HG03103 (cell line): ENCODE measurements around the gene TXNRD2.

Experiments used
- ATAC-seq: cut with Tn5 transposase; IDR thresholded peaks from one replicate; pipeline ENCODE4 v1.9.1; 2021; ENCODE audit warnings: low read depth; ENCODE audit not compliant: unreplicated experiment

The TXNRD2 gene

DNA sequence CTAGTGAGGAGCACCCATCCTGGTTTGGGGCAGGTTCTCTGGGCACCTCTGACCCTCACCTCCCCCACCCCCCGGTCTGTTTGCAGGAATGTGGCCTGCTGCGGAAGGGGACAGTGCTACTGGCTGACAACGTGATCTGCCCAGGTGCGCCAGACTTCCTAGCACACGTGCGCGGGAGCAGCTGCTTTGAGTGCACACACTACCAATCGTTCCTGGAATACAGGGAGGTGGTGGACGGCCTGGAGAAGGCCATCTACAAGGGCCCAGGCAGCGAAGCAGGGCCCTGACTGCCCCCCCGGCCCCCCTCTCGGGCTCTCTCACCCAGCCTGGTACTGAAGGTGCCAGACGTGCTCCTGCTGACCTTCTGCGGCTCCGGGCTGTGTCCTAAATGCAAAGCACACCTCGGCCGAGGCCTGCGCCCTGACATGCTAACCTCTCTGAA lies 26.9 kb upstream of the TXNRD2 start:
- no peak for ATAC-seq

DNA sequence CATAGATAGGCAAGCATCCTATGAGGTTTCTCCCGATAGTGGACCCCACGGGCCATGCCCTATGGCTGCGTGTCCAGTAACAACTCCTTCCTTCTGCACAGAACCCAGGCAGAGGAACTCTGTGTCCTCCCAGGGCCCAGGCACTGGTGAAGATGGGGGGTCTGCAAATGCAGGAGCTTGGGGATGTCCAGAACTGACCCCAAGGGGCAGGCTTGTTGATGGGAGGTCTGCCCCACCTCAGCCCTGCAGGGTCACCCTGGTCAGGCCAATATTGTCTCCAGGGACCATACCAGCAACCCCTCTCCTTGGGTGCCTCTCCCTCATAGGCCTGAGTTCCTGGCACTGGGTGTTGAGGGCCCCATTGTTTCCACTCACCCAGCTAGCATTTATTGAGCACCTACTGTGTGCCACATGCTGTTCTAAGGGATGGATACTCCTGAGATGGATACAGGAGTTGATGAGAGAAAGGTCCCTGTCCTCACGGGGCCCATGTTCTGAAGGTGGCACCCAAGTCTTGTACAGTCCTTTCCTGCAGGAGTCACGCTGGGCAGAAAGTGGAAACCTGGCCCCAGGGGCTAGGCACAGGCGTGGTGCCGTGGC lies 26.3 kb upstream of the TXNRD2 start:
- no peak for ATAC-seq

DNA sequence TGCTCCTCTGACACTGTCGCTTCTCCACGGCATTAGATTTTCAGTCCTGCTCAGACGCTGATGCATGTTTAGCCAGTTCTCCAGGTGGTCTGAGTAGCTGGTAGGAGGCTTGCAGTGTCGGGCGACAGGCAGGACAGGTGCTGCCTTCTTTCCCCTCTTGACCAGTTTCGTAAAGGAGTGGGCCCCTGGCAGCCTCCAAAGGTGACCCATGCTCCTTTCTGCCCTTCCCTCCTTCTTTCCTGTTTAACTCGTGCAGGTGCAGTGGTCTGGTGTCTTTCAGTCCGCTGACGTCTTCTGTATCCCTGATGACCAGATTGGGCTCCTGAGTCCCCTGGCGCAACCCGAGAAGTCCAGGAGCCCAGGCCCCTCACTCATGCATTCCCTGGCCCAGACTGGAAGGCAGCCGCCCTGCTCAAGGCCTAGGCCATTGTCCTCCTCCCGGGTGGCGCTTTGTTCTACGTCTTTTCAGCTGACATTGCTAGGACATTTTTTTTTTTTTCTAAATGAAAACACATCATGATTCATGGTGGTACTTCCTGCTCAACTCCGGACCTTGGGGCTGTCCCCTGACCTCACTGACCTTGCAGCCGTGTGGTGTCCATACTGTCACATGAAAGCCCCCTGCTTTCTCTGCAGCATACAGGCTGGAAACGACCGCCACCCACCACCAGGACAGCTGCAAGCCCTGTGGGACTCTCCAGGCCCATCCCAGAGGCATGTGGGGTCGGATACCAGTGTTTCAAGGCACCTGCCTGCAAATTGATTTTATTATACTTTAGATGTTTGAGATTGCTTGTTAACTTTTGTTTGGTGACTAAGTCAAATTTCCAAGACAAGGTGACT lies 25.5 kb upstream of the TXNRD2 start:
- ATAC-seq, result no peak

DNA sequence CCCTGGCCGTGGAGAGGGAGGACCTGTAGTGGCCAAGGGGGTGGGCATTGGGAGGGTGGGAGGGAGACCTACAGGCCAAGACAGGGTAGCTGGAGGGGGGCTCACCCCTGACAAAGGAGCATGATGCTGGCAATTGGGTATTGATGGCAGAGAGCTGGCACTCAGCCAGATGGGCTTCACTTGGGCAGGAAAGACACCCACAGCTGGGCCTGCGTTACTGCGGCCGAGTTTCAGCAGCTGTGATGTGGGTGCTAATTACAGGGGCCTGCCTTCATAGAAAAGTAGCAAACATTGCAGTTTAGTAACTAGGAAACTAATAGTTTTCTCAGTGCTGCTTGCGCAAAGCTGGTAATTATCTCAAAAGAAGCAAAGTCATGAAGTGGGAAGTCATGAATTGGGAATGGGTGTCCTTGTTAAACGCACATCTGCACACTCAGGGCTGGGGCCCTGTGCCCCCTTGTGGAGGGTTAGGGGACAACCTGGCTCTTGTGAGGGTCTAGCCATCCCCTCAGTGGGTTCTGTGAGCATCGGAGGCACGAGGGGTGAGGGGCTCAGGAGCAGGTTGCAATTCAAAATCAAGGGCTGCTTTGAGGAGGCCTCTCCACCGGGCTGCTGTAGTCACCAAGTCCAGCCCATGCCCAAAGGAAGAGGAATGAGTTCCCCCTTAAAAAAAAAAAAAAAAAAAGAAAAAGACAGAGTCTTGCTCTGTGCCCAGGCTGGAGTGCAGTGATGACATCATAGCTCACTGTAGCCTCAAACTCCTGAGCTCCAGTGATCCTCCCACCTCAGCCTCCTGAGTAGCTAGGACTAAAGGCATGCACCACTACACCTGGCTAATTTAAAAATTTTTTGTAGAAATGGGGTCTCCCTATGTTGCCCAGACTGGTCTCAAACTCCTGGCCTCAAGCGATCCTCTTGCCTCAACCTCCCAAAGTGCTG lies 24.4 kb upstream of the TXNRD2 start:
- ATAC-seq, result no peak

DNA sequence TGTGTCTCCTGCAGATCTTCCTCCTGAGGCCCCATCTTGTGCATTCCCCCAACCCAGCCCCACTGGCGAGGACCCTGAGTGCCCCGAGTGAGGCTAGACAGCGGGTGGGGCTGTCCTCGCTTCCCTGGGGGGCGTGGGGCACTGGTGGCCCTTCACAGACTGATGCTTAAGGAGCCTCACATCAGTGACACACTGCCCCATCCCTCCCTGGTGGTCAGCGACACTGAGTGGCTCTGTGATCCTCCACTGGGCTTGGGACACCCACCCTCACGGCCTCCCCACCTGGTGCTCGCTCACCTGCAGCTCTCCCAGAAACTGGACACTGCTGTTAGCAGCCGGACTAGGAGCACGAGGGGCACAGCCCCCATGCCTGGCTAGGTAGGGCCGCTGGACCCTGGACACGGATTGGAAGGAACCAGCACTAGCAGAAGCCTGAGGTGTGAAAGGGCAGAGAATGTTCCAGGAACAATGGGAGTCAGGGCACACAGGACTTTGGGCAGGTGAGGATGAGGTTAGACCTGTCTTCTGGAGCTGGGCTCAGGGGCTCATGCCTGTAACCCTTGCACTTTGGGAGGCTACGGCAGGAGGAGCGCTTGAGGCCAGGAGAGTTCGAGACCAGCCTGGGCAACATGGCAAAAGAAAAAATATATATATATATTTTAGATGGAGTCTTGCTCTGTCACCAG lies 23.2 kb upstream of the TXNRD2 start:
- no peak for ATAC-seq

DNA sequence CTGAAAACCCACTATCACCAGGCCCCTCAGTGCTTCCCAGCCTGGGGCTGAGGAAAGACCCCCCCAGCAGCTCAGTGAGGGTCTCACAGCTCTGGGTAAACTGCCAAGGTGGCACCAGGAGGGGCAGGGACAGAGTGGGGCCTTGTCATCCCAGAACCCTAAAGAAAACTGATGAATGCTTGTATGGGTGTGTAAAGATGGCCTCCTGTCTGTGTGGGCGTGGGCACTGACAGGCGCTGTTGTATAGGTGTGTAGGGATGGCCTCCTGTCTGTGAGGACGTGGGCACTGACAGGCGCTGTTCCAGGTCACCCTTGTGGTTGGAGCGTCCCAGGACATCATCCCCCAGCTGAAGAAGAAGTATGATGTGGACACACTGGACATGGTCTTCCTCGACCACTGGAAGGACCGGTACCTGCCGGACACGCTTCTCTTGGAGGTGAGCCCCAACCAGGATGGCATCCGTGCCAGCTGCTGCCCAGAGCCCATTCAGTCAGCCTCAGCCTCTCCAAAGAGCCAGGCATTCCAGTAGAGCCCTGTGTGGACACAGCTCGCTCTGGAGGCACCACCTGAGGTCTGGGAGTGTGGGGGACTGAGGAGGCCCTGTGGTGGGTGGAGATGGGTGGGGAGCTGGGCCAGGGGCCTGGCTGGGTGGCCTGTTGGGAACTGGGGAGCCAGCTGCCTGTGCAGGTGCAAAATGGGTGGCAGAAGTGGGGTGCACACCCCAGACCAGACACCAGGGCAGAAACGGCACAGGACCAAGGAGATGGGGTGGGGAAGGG lies 22.4 kb upstream of the TXNRD2 start:
- no peak for ATAC-seq

DNA sequence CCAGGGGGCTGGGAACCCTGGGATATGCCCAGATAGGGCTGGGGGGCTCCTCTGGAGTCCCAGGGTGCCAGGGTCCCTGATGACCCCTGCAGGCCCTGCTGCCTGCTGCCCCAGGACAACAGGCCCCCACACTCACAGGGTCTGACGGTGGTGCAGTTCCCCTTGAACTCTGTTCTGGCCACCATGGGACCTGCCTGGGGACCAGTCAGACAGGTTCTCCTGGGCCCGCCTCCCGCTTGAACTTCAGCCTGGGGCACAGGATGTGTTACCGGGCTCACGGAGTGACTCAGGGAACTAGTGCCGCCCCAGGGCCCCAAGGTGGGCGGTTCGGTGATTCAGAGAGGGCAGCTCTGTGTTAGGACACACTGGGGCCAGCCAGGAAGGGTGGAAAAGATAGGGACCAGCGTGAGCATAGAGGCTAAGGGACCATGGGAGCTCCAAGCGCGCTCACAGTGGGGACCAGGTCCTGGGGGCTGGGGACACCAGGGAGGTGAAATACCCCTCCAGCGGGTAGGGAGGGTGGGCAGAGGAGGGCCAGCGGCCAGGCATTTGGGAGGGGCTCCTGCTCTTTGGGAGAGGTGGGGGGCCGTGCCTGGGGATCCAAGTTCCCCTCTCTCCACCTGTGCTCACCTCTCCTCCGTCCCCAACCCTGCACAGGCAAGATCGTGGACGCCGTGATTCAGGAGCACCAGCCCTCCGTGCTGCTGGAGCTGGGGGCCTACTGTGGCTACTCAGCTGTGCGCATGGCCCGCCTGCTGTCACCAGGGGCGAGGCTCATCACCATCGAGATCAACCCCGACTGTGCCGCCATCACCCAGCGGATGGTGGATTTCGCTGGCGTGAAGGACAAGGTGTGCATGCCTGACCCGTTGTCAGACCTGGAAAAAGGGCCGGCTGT lies 21.5 kb upstream of the TXNRD2 start:
- no peak for ATAC-seq

DNA sequence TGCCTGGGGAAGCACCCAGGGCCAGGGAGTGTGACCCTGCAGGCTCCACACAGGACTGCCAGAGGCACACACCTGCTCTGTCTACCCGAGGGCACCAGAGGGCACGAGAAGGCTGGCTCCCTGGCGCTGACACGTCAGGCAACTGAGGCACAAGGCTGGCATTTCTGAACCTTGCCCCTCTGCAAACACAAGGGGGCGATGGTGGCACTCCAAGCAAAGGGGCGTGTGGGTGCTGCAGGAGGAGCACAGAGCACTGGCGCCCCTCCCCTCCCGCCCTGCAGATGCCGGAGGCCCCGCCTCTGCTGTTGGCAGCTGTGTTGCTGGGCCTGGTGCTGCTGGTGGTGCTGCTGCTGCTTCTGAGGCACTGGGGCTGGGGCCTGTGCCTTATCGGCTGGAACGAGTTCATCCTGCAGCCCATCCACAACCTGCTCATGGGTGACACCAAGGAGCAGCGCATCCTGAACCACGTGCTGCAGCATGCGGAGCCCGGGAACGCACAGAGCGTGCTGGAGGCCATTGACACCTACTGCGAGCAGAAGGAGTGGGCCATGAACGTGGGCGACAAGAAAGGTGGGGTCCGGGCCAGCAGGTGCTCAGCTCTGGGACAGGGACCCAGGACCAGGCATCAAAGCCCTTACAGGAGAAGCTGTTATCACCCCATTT lies 20.8 kb upstream of the TXNRD2 start:
- no peak for ATAC-seq

DNA sequence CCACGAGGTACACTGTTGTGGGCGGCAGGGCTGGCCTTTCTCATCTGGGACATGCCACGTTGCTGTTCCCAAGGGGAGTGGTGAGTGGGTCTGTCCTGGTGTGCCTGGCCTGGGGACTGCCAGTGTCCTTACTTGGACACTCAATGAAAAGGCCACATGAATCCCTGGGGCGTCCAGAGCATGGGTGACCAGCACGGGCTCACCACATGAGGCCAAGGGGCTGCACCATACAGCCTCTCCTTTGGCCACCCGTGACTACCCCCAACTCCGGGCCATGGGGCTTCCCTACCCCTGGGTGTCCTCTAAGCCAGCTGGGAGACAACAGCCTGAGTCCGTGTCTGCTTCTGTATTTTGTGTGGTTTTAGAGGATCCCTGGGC lies 20.2 kb upstream of the TXNRD2 start:
- ATAC-seq, result no peak

DNA sequence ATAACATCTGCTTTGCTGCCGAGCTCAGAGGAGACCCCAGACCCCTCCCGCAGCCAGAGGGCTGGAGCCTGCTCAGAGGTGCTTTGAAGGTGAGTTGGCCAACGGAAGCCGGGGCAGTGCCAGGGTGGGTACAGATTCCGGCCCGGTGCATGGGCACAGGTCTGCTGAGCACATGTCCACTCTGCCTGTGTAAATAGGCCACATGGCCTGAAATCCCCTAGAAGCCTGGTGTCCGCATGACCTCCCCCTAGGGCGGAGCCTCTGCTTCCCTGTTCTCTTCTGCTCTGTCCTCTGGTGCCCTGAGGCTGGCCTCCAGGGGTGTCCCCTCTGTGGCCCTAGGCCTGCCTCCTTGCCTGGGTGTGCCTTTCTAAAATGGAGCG lies 19.6 kb upstream of the TXNRD2 start:
- no peak for ATAC-seq

DNA sequence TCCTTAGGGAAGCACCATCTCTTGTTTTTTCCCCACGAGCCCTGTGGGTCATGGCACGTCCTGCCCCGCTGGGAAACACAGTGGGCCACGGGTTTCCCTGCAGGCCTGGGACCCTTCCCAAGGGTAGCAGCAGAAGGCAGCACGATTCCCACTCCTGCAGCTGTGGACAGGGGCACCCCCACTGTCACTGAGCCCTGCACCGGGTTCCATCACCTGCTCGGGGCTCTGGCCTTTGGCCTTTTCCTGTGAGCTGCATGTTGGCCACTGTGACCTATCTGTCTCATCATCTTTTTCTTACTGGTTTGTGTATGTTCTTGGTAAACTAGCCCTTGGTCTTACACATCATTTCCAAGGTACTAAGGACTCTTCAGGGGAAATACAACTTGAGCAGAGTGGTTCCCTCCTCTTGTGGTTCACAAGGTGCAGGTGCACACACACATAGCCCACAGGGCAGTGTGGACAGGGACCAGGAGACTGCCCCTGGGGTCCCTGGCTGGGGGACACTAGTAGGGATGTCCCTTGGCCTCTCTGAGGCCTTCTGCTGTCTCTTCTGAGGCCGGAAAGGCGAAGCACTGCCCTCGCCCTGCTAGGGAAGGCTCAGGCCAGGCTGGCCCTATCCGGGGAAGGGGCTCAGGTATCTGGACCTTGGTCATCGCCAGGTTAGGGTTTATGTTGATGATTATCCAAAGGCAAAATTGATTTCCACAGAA lies 19.0 kb upstream of the TXNRD2 start:
- no peak for ATAC-seq

DNA sequence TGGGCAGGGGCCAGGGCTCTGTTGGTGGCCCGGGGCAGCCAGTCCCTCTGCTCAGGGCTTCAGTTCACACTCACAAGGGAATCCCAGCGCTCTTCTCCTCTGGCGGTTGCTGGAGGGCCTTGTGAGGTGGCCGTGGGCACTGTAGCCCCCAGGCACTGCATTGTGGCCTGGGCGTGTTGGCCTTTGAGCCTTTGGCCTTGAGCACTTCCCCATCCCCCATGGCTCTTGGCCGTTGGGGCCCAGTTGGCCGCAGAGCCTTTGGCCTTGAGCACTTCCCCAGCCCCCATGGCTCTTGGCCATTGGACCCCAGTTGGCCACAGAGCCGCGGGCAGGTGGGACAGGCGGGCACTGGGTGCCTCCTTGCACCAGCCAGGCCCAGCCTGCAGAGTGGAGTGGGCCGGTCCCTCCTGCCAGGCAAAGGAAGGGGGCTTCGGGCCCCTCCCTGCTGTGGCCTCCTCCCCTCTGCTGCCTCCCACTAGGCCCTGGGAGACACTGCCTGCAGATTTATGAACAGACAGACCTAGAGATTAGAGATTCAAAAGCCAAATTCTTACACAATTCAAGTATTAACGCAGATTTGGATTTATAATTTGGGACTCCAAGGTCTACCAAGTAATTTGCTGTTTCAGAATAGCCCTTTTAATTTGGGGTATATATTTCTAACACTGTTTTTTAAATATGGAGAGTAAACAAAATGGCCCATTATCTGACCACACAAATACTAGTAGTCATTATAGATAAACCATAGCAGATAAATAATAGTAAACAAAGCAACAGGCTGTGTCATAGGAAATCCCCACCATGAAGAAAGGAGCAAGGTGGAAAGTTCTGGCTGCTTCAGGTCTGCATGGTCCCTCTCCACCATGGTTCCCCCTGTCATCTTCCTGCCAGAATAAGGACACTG lies 18.2 kb upstream of the TXNRD2 start:
- no peak for ATAC-seq

DNA sequence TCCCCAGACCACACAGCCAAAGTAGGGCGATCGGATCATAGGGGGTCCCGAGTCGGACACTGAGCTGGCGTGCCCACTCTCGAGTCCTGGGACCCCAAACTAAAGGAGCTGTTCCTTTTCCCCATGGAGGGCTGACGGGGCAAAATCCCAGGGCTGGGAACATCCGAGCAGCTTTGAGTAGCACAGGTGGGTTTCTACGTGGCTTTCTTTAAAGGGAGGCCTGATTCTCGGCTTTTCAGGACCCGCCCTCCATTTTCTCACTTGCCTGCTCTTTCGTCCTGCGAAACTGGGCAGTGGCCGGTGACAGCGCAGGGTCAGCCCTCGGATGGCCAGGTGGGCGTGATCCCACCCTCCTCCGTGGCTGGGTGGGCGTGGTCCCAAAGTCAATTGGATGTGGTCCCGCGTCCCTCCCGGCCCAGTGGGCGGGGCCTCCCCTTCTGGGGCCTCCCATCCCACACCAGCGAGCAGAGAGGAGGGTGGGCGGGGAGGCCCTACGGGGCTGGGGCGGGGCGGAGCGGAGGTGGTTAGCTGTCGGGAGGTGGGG lies 17.5 kb upstream of the TXNRD2 start:
- no peak for ATAC-seq

DNA sequence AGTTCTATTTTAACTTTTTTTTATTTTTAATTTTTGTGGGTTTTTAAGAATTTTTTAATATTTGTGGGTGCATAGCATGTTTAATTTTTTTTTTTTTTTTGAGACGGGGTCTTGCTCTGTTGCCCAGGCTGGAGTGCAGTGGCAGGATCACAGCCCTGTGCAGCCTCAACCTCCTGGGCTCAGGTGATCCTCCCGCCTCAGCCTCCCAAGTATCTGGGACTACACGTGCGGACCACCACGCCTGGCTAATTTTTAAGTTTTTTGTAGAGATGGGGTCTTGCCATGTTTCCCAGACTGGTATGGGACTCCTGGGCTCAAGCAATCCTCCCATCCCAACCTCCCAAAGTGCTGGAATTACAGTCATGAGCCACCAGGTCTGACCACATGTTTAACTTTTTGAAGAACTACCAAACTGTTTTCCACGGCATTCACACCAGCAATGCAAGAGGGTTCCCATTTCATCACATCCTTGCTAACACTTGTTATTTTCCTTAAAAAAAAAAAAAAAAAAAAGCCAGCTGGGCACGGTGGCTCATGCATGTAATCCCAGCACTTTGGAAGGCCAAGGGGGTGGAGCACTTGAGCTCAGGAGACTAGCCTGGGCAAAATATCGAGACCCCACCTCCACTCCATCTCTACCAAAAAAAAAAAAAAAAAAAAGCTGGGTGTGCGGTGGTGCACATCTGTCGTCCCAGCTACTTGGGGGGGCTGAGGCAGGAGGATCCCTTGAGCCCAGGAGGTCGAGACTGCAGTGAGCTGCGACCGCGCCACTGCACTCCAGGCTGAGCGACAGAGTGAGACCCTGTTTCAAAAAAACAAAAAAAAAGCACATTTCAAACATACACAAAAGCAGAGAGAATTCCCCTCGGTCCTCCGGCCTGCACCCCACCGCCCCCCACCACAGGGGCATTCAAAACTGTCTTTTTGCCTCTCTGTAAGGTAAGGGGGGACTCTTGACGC lies 16.7 kb upstream of the TXNRD2 start:
- no peak for ATAC-seq

DNA sequence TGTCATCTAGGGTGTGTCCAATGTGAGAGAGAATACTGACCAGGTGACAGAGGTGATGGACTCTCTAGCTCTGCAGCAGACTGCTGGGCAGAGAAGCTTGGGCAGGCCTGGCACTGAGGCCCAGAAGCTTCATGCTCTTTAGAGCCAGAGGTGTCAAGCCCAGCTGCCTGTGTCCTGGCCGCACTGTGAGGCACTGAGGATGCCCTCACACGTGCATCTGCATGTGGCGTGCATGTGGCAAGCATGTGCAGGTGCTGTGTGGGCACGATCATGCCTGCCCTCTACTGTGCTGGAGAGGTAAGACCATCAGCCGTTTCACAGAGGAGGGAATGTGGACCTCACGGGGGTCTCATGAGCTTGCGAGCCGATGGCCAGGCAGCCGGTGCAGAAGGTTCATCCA lies 15.8 kb upstream of the TXNRD2 start:
- no peak for ATAC-seq
